K562 (cell line): ENCODE data around the gene OR4K5.

Experiments used
- CTCF ChIP-seq, 3 experiments: IDR thresholded peaks in 2 of 3; conservative IDR thresholded peaks in 1 of 3; 2 replicates each; pipeline ENCODE4 v1.5.1; 2011 to 2012; ENCODE audit warnings: low read length in 3 of 3, mild to moderate bottlenecking in 3 of 3, control low read depth in 2 of 3, improper control_type of control experiment in 1 of 3, inconsistent platforms in 1 of 3, low read depth in 1 of 3, mixed read lengths in 1 of 3, moderate library complexity in 1 of 3; ENCODE audit not compliant: insufficient read depth in 2 of 3
- EGR1 ChIP-seq: fragments of 450-650 bp; conservative IDR thresholded peaks from 2 replicates; pipeline ENCODE4 v1.6.1; 2017; ENCODE audit warnings: mild to moderate bottlenecking
- HDGF ChIP-seq: fragments of 450-650 bp; IDR thresholded peaks from 2 replicates; pipeline ENCODE4 v1.6.1; 2016
- IRF2 ChIP-seq: sonication (generic); formaldehyde crosslinking; IDR thresholded peaks from 2 replicates; pipeline ENCODE4 v1.8.1; 2022; ENCODE audit warnings: mild to moderate bottlenecking, missing genetic modification reagents
- MXD1 ChIP-seq: fragments of 250-450 bp; sonication (Bioruptor Pico); IDR thresholded peaks from 2 replicates; pipeline ENCODE4 v1.8.0; 2021; ENCODE audit warnings: borderline replicate concordance, mild to moderate bottlenecking, moderate library complexity; ENCODE audit not compliant: poor library complexity, severe bottlenecking
- MYNN ChIP-seq, 2 experiments: sonication (generic); formaldehyde crosslinking in 1 of 2; IDR thresholded peaks; 2 replicates each; pipeline versions ENCODE4 v1.5.0 to v1.6.1; 2016 to 2020; ENCODE audit warnings: antibody characterized with exemption in 1 of 2, missing genetic modification reagents in 1 of 2
- NFYB ChIP-seq: IDR thresholded peaks from 2 replicates; pipeline ENCODE4 v1.6.1; 2011; ENCODE audit warnings: mild to moderate bottlenecking, moderate library complexity; ENCODE audit not compliant: insufficient read length; ENCODE audit errors: extremely low read depth
- NR3C1 ChIP-seq: sonication (generic); formaldehyde crosslinking; IDR thresholded peaks from 2 replicates; pipeline ENCODE4 v1.8.1; 2022; ENCODE audit warnings: missing genetic modification reagents
- ZBTB26 ChIP-seq: fragments of 450-650 bp; formaldehyde crosslinking; IDR thresholded peaks from 2 replicates; pipeline ENCODE4 v1.4.0; 2022; ENCODE audit warnings: missing genetic modification characterization
- ZHX1 ChIP-seq: fragments of 150-350 bp; conservative IDR thresholded peaks from 2 replicates; pipeline ENCODE4 v1.6.1; 2014; ENCODE audit warnings: low read length
- ZNF274 ChIP-seq: IDR thresholded peaks from 2 replicates; pipeline ENCODE4 v1.6.1; 2011; ENCODE audit warnings: low read depth, mild to moderate bottlenecking, low read length, moderate library complexity, borderline replicate concordance

- TF ChIP-seq ZBTB26 (CRISPR knock-in tag) (no peak), HDGF (no peak), ZHX1 (no peak), MYNN (IDR thresholded peaks at IDR 0.05) (no peak), MYNN (CRISPR knock-in tag; IDR thresholded peaks at IDR 0.05) (no peak), CTCF (IDR thresholded peaks at IDR 0.05 in 2 of 3, conservative IDR thresholded peaks at IDR 0.05 in 1 of 3; ENCODE audit: insufficient read depth in 2 of 3, low read depth in 1 of 3, low read length in 3 of 3) (no peak), EGR1 (no peak), MXD1 (no peak), ZNF274 (no peak), IRF2 (CRISPR knock-in tag) (no peak), NFYB (no peak), NR3C1 (CRISPR knock-in tag) (no peak)
Measured at GRCh38 chr14:19911114-19911513, 9.3 kb upstream of the OR4K5 start.
